Lower leg skin (tissue), 4 donors: ENCODE measurements around the gene ST7. TPM values are rescaled to one million over a fixed set of nuclear protein-coding genes. Genes with fewer than 3 reads are reported as not detected.

ENCODE experiments used
- DNase-seq, 2 donors: peaks; one replicate each; pipeline ENCODE4 v3.0.0-alpha.2; 2019; ENCODE audit warnings: low spot score in 2 of 2
- H3K4me3 ChIP-seq: fragments of 200-600 bp; sonication (generic); 2 replicates; pipeline ENCODE4 v1.5.1; 2017; ENCODE audit warnings: mild to moderate bottlenecking, low read depth; ENCODE audit not compliant: poor library complexity, severe bottlenecking
- POLR2A ChIP-seq, 2 donors: fragments of 450-650 bp; IDR thresholded peaks; one replicate each; pipeline ENCODE4 v1.6.1; 2016 to 2017; ENCODE audit warnings: antibody characterized with exemption in 2 of 2, mild to moderate bottlenecking in 1 of 2, moderate library complexity in 1 of 2
- WGBS, 2 donors: methylation state at CpG; one replicate each; pipeline ENCODE4 v1.1.5; 2018; 5-methylcytosine and 5-hydroxymethylcytosine counted together
- intact Hi-C: fragments of 100-400 bp; cut with DNase I; formaldehyde crosslinking; loops from one replicate; pipeline ENCODE4 v1.15.0; 2023; ENCODE audit warnings: low total_unique reads
- total RNA-seq, 4 donors: library from RNA; depleted of rRNA; stranded (reverse); fragments of >200 nt; gene quantifications; one replicate each; pipeline ENCODE4 v1.1.0, GENCODE V29; 2016
- TF ChIP-seq, protein P1 (sequence below), 3 donors: fragments of 450-650 bp; IDR thresholded peaks; one replicate each; pipeline ENCODE4 v1.5.1; 2016; ENCODE audit warnings: antibody characterized with exemption in 3 of 3, mild to moderate bottlenecking in 3 of 3, moderate library complexity in 2 of 3

ST7 gene
- total RNA-seq, 4 donors from 2014 or later = 10.8 to 17.1 (median 11.4) TPM

DNA sequence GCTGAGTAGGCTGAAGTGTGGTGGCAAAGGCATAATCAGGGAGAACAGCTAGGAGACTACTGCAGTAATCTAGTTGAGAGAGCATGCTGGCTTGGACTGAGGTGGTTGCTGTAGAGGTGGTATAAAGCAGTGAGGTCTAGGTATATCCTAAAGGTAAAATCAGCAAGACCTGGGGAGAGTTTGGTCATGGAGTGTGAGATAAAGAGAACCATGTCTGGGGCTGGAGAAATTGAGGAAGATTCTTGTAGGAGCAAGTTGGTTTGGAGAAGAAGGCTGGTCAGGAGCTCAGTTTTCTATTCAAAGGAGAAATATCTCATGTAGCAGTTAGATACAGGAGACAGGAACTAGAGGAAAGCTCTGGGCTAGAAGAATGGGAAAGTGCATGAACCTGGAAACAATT is 32.9 kb upstream of the ST7 start:
- intact Hi-C loops = no loop called here
- TF ChIP-seq POLR2A (IDR thresholded peaks at IDR 0.05) = no peak
- TF ChIP-seq, protein P1, sequence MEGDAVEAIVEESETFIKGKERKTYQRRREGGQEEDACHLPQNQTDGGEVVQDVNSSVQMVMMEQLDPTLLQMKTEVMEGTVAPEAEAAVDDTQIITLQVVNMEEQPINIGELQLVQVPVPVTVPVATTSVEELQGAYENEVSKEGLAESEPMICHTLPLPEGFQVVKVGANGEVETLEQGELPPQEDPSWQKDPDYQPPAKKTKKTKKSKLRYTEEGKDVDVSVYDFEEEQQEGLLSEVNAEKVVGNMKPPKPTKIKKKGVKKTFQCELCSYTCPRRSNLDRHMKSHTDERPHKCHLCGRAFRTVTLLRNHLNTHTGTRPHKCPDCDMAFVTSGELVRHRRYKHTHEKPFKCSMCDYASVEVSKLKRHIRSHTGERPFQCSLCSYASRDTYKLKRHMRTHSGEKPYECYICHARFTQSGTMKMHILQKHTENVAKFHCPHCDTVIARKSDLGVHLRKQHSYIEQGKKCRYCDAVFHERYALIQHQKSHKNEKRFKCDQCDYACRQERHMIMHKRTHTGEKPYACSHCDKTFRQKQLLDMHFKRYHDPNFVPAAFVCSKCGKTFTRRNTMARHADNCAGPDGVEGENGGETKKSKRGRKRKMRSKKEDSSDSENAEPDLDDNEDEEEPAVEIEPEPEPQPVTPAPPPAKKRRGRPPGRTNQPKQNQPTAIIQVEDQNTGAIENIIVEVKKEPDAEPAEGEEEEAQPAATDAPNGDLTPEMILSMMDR (IDR thresholded peaks at IDR 0.05) = no peak

DNA sequence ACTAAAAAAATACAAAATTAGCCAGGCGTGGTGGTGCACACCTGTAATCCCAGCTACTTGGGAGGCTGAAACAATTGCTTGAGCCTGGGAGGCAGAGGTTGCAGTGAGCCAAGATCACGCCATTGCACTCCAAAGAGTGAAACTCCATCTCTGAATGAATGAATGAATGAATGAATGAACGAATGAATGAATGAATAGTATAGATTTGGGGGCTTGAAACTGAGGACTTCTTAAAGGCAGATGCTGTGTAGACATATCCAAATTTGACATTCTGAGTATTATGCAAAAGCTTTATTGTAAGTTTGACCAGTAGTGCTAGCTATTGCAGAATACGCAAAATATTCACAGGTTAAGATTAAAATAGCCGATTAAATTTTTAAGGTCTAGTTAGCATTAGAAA is 30.8 kb upstream of the ST7 start:
- H3K4me3 ChIP-seq = no peak overlapping the region
- DNase-seq = no peak
- intact Hi-C loops = no loop called here
- WGBS, 2 donors = 65 to 69% methylated on average over 5 of the region's 5 CpGs
- no peak for TF ChIP-seq POLR2A (IDR thresholded peaks at IDR 0.05)
- TF ChIP-seq, protein P1 (IDR thresholded peaks at IDR 0.05) = no peak

More for the DNA sequence above, 32.9 kb upstream of the ST7 start:
- DNase-seq = no peak
- no peak overlapping the region for H3K4me3 ChIP-seq

DNA sequence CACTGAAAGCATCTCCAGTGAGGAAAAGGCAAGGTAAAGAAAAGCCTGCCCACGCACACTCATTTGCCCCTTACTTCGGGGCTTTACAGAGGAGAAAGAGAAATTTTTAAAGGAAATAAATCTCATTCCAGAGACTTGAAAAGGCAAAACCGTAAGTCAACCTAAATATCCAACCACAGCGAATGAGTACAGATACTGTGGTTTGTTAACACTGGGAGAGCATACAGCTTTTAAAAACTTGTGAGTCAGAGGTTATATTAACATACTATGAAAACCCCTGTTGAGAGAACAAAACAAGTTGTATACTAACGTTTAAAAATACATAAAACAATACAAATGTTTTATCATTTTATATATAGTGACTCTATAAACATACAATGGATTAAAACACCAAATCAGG is 28.6 kb upstream of the ST7 start:
- WGBS, 2 donors = 60 to 66% methylated on average over 5 of the region's 5 CpGs

DNA sequence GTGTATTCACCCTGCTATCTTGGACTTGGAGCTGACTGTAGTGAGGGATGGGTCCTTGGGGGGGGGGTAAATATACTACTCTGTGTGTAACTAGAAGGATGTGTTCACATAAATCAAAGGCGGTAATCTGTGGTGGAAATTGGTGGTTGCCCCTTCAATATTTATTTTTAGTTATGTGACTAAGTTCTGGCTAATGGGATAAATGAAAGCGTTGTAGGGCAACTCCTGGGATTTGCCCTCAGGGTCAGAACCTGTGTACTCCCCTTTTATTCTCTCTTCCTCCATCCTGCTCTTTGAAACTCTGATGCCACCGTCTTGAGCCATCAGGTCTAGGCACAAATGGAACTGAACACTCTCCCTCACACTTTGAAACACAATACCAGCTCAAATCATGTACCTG is 24.3 kb upstream of the ST7 start:
- DNase-seq = no peak
- TF ChIP-seq, protein P1 (IDR thresholded peaks at IDR 0.05) = no peak
- no peak for TF ChIP-seq POLR2A (IDR thresholded peaks at IDR 0.05)
- WGBS, 2 donors = 53 to 55% methylated on average over 3 of the region's 3 CpGs
- no peak overlapping the region for H3K4me3 ChIP-seq
- intact Hi-C loops = no loop called here

More for the DNA sequence above, 28.6 kb upstream of the ST7 start:
- intact Hi-C loops = no loop called here
- TF ChIP-seq, protein P1 (IDR thresholded peaks at IDR 0.05) = no peak
- TF ChIP-seq POLR2A (IDR thresholded peaks at IDR 0.05) = no peak
- DNase-seq = no peak
- no peak overlapping the region for H3K4me3 ChIP-seq

DNA sequence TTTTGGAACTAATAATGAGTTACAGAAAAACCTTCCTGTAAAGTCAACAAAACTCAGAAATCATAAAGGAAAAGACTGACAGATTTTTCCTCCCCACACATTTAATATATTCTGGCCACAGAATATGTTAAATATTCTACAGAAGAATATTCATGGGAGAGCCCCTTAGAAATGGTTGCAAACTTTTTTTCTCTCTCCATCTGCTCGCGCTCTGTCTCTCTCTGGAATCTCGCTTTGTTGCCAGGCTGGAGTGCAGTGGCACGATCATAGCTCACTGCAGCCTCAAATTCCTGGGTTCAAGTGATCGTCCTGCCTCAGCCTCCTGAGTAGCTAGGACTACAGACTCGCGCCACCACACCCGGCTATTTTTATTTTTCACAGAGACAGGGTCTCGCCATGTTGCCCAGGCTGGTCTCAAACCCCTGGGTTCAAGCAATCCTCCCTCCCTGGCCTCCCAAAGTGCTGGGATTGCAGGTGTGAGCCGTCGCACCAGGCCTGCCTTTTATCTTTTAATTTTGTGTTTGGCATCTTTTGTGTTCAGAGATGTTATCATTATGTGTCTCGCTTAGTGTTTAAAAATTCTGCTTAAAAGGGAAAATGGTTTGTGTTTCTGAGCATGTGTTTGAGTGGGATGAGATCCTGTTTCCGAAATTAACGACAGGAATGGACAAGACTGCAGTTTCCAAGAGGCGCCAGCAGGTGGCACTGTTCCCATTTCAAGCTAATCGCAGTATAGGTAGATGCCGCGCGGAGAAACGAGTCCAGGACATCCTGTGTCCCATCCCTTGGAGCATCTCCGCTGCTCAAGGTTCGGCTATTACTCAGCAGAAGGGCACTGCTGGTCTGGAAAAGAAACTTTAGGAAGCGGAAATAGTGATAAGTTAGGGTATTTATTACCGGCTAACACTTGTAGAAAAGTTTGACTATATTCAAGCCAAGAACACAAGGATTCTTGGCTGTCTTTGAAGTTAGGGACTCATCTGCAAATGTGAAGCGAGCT is 23.1 kb upstream of the ST7 start:
- WGBS, 2 donors = 29 to 30% methylated on average over 25 of the region's 25 CpGs
- peak; percentile 81 to 98 for DNase-seq
- TF ChIP-seq POLR2A (IDR thresholded peaks at IDR 0.05) = no peak
- TF ChIP-seq, protein P1 (IDR thresholded peaks at IDR 0.05) = peak in 1 of 3 donors; percentile 59
- no peak overlapping the region for H3K4me3 ChIP-seq
- intact Hi-C loops = loop anchor here (5.0 kb wide), 1 partner anchor 192 kb away; no protein-coding TSS in a partner anchor
